T-cell (primary cell): ENCODE data around the gene TCP11L2. TPM values are rescaled to one million over a fixed set of nuclear protein-coding genes. Genes with fewer than 3 reads are reported as not detected.

ENCODE experiments used
- ATAC-seq, 4 experiments: fragments of 200-7000 bp in 3 of 4; fragments of 150-1000 bp in 1 of 4; cut with Tn5 transposase; replicated peaks in 1 of 4; 1 replicate in 3 of 4; 2 replicates in 1 of 4; pipeline ENCODE4 v1.10.0; 2021; ENCODE audit warnings: moderate library complexity in 3 of 4, mild to moderate bottlenecking in 2 of 4, moderate number of reproducible peaks in 1 of 4
- CTCF ChIA-PET, 2 donors: fragments of 300-600 bp; sonication (Branson Sonifier 250); formaldehyde crosslinking; loops; one replicate each; lab custom pipeline; 2022; ENCODE audit warnings: antibody characterized with exemption in 2 of 2; lab: Charles Lee
- POLR2A ChIA-PET, 2 donors: fragments of 300-600 bp; sonication (Branson Sonifier 250); formaldehyde crosslinking; loops; one replicate each; lab custom pipeline; 2022; ENCODE audit warnings: antibody characterized with exemption in 2 of 2; lab: Charles Lee
- DNase-seq, 35 experiments: peaks; one replicate each; pipeline versions ENCODE4 v3.0.0 to v3.0.0-alpha.2; 2013 to 2023
- H3K27ac ChIP-seq: one replicate; pipeline ENCODE4 v1.5.1; 2013; ENCODE audit warnings: low read length
- H3K27me3 ChIP-seq, 2 experiments: replicated peaks in 1 of 2; 1 replicate in 1 of 2; 2 replicates in 1 of 2; pipeline versions ENCODE4 v1.6.1 to v1.7.0; 2013; ENCODE audit warnings: low read length in 1 of 2, mixed read lengths in 1 of 2; ENCODE audit not compliant: control insufficient read depth in 2 of 2, insufficient read depth in 2 of 2; ENCODE audit errors: extremely low read depth in 1 of 2
- H3K36me3 ChIP-seq, 2 donors: 1 replicate in 1 of 2; 2 replicates in 1 of 2; pipeline versions ENCODE4 v1.6.1 to v1.7.0; 2013; ENCODE audit warnings: low read length in 1 of 2; ENCODE audit not compliant: control insufficient read depth in 2 of 2, insufficient read depth in 1 of 2; ENCODE audit errors: extremely low read depth in 1 of 2
- H3K4me1 ChIP-seq, 2 experiments: 1 replicate in 1 of 2; 2 replicates in 1 of 2; pipeline versions ENCODE4 v1.6.1 to v1.7.0; 2013; ENCODE audit warnings: low read length in 2 of 2, mixed read lengths in 1 of 2; ENCODE audit not compliant: insufficient read depth in 2 of 2, control insufficient read depth in 1 of 2; ENCODE audit errors: extremely low read depth in 1 of 2
- H3K4me3 ChIP-seq, 2 donors: 1 replicate in 1 of 2; 2 replicates in 1 of 2; pipeline versions ENCODE4 v1.5.1 to v1.7.0; 2013; ENCODE audit warnings: mild to moderate bottlenecking in 2 of 2, low read length in 1 of 2, moderate library complexity in 1 of 2; ENCODE audit not compliant: control insufficient read depth in 1 of 2; ENCODE audit errors: extremely low read depth in 1 of 2
- H3K9me3 ChIP-seq: 2 replicates; pipeline ENCODE4 v1.7.0; 2013
- H3K27ac Mint-ChIP-seq, 2 donors: one replicate each; pipeline ENCODE4 v1.8.0; 2020 to 2021; ENCODE audit warnings: mild to moderate bottlenecking in 2 of 2, mixed read lengths in 2 of 2
- H3K27me3 Mint-ChIP-seq, 2 donors: one replicate each; pipeline ENCODE4 v1.8.0; 2021 to 2022; ENCODE audit warnings: mixed read lengths in 2 of 2
- H3K36me3 Mint-ChIP-seq: one replicate; pipeline ENCODE4 v1.8.0; 2021; ENCODE audit warnings: mixed read lengths
- H3K4me1 Mint-ChIP-seq, 3 donors: one replicate each; pipeline ENCODE4 v1.8.0; 2020 to 2022; ENCODE audit warnings: mixed read lengths in 3 of 3, mild to moderate bottlenecking in 1 of 3
- H3K4me3 Mint-ChIP-seq, 3 donors: one replicate each; pipeline ENCODE4 v1.8.0; 2020 to 2022; ENCODE audit warnings: mild to moderate bottlenecking in 3 of 3, mixed read lengths in 3 of 3, moderate library complexity in 3 of 3
- H3K9me3 Mint-ChIP-seq, 3 donors: one replicate each; pipeline ENCODE4 v1.8.0; 2020 to 2022; ENCODE audit warnings: mixed read lengths in 3 of 3
- WGBS: methylation state at CpG from one replicate; pipeline ENCODE4 v1.1.5; 2013; ENCODE audit warnings: missing lambda C conversion rate; ENCODE audit not compliant: insufficient coverage; 5-methylcytosine and 5-hydroxymethylcytosine counted together
- total RNA-seq, 35 experiments: library from RNA in 6 of 35; stranded (reverse) in 6 of 35; fragments of 120-200 nt in 1 of 35; gene quantifications; one replicate each; pipeline versions ENCODE4 v1.2.1 to v1.2.4 and lab custom pipeline; 2013 to 2026

Gene TCP11L2
- total RNA-seq, 5 donors from 2014 or later (not counting 1 experiment from before 2014, with no cell fraction given) = 139 to 213 (median 157) TPM

DNA sequence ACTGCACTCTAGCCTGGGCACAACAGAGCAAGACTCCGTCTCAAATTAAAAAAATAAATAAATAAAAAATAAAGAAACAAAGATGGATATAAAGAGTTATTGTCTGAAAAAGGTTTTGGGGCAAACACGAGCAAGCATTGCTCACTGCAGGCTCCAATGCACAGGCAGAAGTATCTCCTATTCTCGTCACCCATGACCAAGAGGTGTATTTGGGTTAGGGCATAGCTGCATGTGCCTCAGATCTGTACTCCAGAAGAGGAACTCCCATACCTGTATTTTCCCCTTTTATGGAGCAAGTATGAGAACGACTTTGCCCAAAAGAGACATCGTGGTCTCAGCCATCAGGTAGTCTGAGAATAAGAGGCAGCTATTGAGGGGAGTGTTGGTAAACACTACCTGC is 10.2 kb upstream of the TCP11L2 start:
- Mint-ChIP-seq H3K9me3 (no peaks in the 10 kb centered on the region), H3K27me3 (no peaks in the 10 kb centered on the region), H3K4me3 (no peak overlapping the region), H3K27ac (no peak overlapping the region), H3K36me3 (no peaks in the 10 kb centered on the region), H3K4me1 (peaks cover 2 to 5% (median 2%) of the 10 kb centered on the region in 3 donors)
- POLR2A ChIA-PET = no interaction called here
- H3K27me3 ChIP-seq = no peaks in the 10 kb centered on the region
- no peak overlapping the region for H3K27ac ChIP-seq
- DNase-seq (no peak), ATAC-seq (no peak)
- no peak overlapping the region for H3K4me3 ChIP-seq
- CTCF ChIA-PET = no interaction called here
- WGBS = no CpG with 5 or more reads among the region's 5 CpGs
- no peaks in the 10 kb centered on the region for H3K36me3 ChIP-seq
- H3K4me1 ChIP-seq = no peaks in the 10 kb centered on the region
- H3K9me3 ChIP-seq = no peaks in the 10 kb centered on the region

DNA sequence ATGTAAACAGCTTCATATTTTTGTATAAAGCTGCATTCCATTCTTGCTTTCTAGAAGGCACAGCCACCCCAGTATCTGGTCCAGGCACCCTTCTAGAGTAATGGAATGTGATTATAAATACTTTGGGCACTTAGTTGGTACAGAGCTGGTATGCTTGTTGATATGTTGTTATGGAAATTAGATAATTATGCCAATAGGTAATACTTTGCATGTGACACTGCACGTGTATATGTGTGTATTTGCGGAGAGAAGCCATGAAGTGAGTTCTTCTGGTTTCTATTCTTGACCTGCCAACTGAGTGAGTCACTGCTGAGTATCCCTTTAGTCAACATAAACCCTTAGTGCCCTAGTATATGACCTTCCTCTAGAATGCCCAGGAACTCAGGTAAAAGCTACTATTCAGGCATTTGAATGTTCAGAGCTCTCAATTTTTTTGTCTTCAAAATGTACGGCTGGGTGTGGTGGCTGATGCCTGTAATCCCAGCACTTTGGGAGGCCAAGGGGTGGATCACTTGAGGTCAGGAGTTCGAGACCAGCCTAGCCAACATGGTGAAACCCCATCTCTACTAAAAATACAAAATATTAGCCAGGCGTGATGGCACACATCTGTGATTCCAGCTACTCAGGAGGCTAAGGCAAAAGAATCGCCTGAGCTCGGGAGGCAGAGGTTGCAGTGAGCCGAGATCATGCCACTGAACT is 6.2 kb upstream of the TCP11L2 start:
- Histone ChIP-seq H3K27ac (no peak overlapping the region), H3K4me3 (no peak overlapping the region), H3K4me1 (peaks cover 6% of the 10 kb centered on the region in 2 experiments), H3K9me3 (no peaks in the 10 kb centered on the region), H3K36me3 (no peaks in the 10 kb centered on the region), H3K27me3 (no peaks in the 10 kb centered on the region)
- H3K4me1 Mint-ChIP-seq = peaks cover 15 to 25% (median 17%) of the 10 kb centered on the region in 3 donors
- H3K27me3 Mint-ChIP-seq = no peaks in the 10 kb centered on the region
- H3K4me3 Mint-ChIP-seq = no peak overlapping the region
- H3K9me3 Mint-ChIP-seq = no peaks in the 10 kb centered on the region
- ChIA-PET CTCF (interaction anchor here in 1 of 2 donors (0.5 to 1.4 kb wide), 4 partner anchors 15 to 59 kb away, joined by 3 read pairs; no protein-coding TSS in a partner anchor), POLR2A (interaction anchor here in 1 of 2 donors (0.6 kb wide), 1 partner anchor 59 kb away, joined by 8 read pairs; no protein-coding TSS in a partner anchor)
- no peak overlapping the region for H3K27ac Mint-ChIP-seq
- WGBS = 80% methylated on average over 1 of the region's 8 CpGs
- DNase-seq (no peak), ATAC-seq (no peak)
- no peaks in the 10 kb centered on the region for H3K36me3 Mint-ChIP-seq

DNA sequence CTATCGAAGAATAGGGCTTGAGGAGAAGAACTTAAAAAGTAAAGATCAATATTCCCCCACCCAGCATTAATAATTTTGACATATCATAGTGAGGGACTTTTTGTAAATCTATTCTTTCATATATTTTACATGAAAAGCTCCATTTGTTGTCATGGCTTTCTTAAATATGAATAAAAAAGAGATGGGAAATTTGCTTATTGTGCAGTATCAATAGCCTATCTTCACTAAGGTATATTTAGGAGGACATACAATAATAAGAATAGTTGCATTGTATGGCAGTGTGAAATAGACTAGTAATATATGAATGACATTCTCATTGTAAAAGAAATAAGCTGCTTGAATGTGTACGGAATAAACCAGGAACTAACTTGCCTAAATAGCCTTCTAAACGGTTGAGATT is 5.5 kb upstream of the TCP11L2 start:
- CTCF ChIA-PET = interaction anchor here in 1 of 2 donors (0.6 to 2.0 kb wide), 5 partner anchors 14 to 70 kb away, joined by 3 to 10 read pairs (median 3); no protein-coding TSS in a partner anchor
- no CpG with 5 or more reads among the region's 3 CpGs for WGBS
- no peaks in the 10 kb centered on the region for H3K36me3 Mint-ChIP-seq
- H3K27me3 Mint-ChIP-seq = no peaks in the 10 kb centered on the region
- H3K9me3 ChIP-seq = no peaks in the 10 kb centered on the region
- no peaks in the 10 kb centered on the region for H3K9me3 Mint-ChIP-seq
- H3K4me1 Mint-ChIP-seq = peaks cover 21 to 32% (median 23%) of the 10 kb centered on the region in 3 donors
- H3K4me3 ChIP-seq = no peak overlapping the region
- H3K27me3 ChIP-seq = no peaks in the 10 kb centered on the region
- no peak for DNase-seq
- H3K4me3 Mint-ChIP-seq = no peak overlapping the region
- peaks cover 6 to 13% of the 10 kb centered on the region in 2 experiments for H3K4me1 ChIP-seq
- no peak for ATAC-seq
- H3K27ac ChIP-seq = no peak overlapping the region
- POLR2A ChIA-PET = no interaction called here
- H3K27ac Mint-ChIP-seq = no peak overlapping the region
- H3K36me3 ChIP-seq = no peaks in the 10 kb centered on the region

DNA sequence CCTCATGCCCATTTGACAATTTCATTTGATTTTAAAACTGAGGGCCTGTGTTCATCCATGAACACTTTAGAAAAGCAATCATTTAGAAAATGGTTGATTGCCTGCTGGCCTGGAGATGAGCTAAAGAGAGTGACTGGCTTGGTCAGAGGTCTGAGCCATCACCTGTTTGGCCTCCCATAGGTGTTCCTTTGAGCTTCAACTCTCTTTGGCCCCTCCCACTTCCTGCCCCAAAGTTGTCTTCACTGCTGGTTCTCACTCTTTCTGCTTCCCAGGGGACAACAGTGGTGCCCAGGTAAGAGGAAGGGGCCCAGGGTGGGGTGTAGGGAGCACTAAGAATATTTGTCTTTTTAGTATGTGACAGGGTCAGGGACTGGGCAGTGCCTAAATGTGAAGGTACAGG is 4.9 kb upstream of the TCP11L2 start:
- DNase-seq (peak in 2 of 35 experiments; percentile 8 to 30), ATAC-seq (no peak)
- H3K9me3 Mint-ChIP-seq = no peaks in the 10 kb centered on the region
- no peaks in the 10 kb centered on the region for H3K36me3 ChIP-seq
- H3K4me1 Mint-ChIP-seq = peaks cover 21 to 32% (median 23%) of the 10 kb centered on the region in 3 donors
- CTCF ChIA-PET = interaction anchor here in 1 of 2 donors (0.6 to 2.0 kb wide), 5 partner anchors 15 to 638 kb away, joined by 3 to 10 read pairs (median 4); no protein-coding TSS in a partner anchor
- no peaks in the 10 kb centered on the region for H3K9me3 ChIP-seq
- no peak overlapping the region for H3K4me3 ChIP-seq
- no peaks in the 10 kb centered on the region for H3K36me3 Mint-ChIP-seq
- no peaks in the 10 kb centered on the region for H3K27me3 ChIP-seq
- peak overlapping the region; percentile 64 to 75 for H3K27ac Mint-ChIP-seq
- POLR2A ChIA-PET = no interaction called here
- no peak overlapping the region for H3K4me3 Mint-ChIP-seq
- peaks cover 6 to 13% of the 10 kb centered on the region in 2 experiments for H3K4me1 ChIP-seq
- no peaks in the 10 kb centered on the region for H3K27me3 Mint-ChIP-seq
- no peak overlapping the region for H3K27ac ChIP-seq

DNA sequence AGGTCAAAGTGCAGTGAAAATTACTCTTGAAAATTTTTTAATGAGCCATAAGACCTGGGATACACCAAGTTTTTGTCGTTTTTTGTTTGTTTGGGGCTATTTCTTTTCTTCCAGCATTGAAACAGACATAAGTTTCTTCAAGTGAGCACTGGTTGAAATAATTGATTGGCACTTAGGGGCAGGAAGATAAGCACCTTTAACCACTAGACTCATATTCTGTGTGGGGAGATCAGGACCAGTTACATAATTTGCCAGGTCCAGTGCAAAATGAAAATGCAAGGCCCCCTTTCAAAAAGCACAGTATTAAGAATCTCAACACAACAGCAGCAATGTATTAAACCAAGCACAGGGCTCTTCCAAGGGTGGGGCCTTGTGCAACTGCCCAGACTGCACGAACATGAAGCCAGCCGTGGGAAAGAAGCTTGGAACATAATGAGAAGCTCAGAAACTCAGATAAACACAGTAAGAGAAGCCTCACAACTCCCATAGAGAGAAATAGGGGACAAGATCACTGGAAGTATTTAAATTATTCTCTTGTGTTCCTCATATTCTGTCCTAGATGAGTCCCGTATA is 3.2 kb upstream of the TCP11L2 start:
- H3K27me3 Mint-ChIP-seq = no peaks in the 10 kb centered on the region
- WGBS = no CpG with 5 or more reads among the region's 4 CpGs
- H3K36me3 Mint-ChIP-seq = peaks cover 4% of the 10 kb centered on the region
- no peaks in the 10 kb centered on the region for H3K27me3 ChIP-seq
- H3K27ac Mint-ChIP-seq = peak overlapping the region; percentile 64 to 65
- H3K4me1 ChIP-seq = peaks cover 13 to 19% of the 10 kb centered on the region in 2 experiments
- H3K4me3 Mint-ChIP-seq = no peak overlapping the region
- peaks cover 29 to 41% (median 33%) of the 10 kb centered on the region in 3 donors for H3K4me1 Mint-ChIP-seq
- peaks cover 0 to under 1% of the 10 kb centered on the region in 2 donors for H3K36me3 ChIP-seq
- ChIA-PET POLR2A (no interaction called here), CTCF (interaction anchor here in 1 of 2 donors (0.9 kb wide), 1 partner anchor 16 kb away, joined by 3 read pairs; no protein-coding TSS in a partner anchor)
- H3K9me3 ChIP-seq = no peaks in the 10 kb centered on the region
- no peak overlapping the region for H3K27ac ChIP-seq
- no peak overlapping the region for H3K4me3 ChIP-seq
- no peak for ATAC-seq
- no peak for DNase-seq
- H3K9me3 Mint-ChIP-seq = no peaks in the 10 kb centered on the region

DNA sequence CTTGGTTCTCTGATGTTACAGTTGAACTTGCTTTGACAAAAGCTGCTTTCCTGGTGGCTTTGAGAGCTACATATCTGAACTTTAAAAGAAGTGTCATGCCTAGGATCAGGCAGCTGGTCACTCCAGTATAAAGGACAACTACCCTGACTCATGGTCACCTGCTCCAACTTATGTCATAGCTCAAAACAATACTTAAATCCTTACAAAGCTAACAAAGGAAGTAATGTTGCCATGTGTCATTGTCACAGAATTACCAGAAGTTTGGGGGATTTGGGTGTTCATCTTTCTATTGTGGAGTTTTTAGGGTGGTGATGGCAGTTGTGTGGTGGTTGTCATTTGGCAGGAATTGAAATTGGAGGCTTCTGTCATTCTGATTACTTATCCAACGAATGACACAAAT is 1.8 kb upstream of the TCP11L2 start:
- Mint-ChIP-seq H3K36me3 (peaks cover 17% of the 10 kb centered on the region), H3K4me3 (peak overlapping the region; percentile 85 to 93 (median 87)), H3K9me3 (no peaks in the 10 kb centered on the region), H3K27me3 (no peaks in the 10 kb centered on the region), H3K27ac (peak overlapping the region; percentile 97 to 99), H3K4me1 (peaks cover 44 to 56% (median 48%) of the 10 kb centered on the region in 3 donors)
- H3K4me1 ChIP-seq = peaks cover 26 to 33% of the 10 kb centered on the region in 2 experiments
- CTCF ChIA-PET = interaction anchor here (1.1 to 2.9 kb wide), 4 partner anchors 11 to 74 kb away, joined by 5 to 26 read pairs (median 10); partner anchors contain the start of gene POLR3B (in 1 of the 2)
- no peaks in the 10 kb centered on the region for H3K9me3 ChIP-seq
- peak overlapping the region; percentile 85 for H3K27ac ChIP-seq
- H3K4me3 ChIP-seq = no peak overlapping the region
- H3K36me3 ChIP-seq = peaks cover 0 to 3% of the 10 kb centered on the region in 2 donors
- no CpG with 5 or more reads among the region's 1 CpG for WGBS
- DNase-seq (no peak), ATAC-seq (no peak)
- no peaks in the 10 kb centered on the region for H3K27me3 ChIP-seq
- POLR2A ChIA-PET = interaction anchor here in 1 of 2 donors (1.4 kb wide), 1 partner anchor 9 kb away, joined by 3 read pairs; no protein-coding TSS in a partner anchor
